NCI-H2029 (cell line): ENCODE results near the gene RCBTB1.
"Not testable (repeated sequence)": the region's sequence is repeated elsewhere in the genome, so short reads cannot be mapped to it uniquely, and the experiment has no call there.

Experiments
- DNase-seq: peaks from one replicate; lab custom pipeline; 2025; lab: John Stamatoyannopoulos, UW

Gene RCBTB1

DNA sequence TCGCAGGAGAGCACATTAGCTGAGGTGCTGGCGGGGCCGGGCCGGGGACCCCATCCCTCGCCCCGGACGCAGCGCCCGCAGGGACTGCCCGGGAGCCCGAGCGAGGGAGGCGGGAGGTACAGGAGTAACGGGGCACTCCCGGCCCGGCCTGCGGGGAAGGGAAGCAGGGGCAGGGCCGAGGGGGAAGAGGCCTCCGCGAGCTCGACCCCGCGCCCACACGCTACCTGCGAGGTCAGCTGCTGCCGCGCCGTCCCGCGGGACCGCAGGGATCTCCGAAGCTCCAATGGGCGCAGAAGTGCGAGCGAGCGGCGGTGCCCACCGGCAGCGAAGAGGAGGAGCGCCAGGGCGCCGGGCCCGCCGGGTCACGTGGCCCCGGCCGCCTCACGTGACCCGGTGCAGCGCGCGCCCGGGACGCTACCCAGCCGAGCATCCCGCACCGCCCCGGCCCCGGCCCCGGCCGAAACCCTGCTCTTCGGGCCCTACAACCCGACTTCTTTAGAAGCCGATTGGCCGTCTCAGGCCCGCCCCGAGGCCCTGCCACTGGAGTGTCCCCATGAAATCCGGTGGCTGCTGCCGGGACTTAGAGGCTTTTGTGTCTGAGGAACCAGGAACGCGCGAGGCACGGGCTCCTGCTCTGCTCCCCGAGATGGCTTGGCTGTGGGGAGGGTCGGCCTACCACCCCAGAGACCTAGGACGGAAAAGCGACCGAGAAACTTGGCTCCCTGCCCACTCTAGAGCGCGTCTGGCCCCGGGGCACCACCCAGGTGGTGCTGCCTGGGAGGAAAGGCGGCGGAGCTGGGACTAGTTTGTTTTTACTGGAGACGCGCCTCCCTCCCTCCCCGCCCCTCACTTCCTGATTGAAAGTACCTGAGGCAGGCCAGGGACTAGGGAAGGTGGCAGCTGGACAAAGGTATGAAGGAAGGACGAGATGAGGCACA lies at the start of gene RCBTB1:
TSS of gene RCBTB1 (minus strand) at position 339 of the 938 bp plus-strand sequence. CDS start 18,279 bp downstream, outside the sequence.
- DNase-seq = peak; percentile 16

DNA sequence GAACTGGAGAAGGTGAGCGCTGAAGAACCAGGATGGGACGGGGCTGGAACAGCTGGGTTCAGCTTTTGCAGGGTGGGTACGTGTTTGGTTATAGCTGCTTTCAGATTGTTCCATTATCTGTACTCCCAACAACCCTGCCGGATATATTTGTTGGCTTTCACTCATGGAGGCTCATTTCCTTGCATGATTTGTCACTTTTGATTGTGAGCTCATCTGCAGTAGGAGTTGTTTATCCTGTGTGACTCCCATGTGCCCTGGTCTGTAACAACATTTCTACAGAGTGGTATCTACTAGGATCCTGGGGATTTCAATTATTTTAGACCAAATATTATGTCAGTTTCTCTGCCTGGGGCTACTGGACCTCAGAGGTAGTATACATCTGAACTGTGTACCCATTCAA lies 48.4 kb upstream of the RCBTB1 start:
- DNase-seq = no peak

DNA sequence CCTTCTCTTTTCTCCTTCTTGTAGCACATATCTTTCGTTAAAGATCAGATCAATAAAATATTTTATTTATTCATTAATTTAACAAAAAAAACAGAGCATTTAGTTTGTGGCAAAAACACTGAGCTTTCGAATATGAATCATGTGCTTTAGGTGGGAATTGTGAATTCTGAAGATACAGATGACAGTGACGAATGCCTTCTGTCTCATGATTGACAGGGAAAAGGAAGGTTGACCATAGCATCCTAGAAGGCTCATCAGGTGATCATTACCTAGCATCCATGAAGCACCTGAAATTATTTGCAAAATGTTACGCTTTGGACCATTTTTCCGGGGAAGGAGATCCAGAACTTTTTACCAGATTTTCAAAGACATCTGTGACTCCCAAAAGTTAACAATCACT lies 46.8 kb upstream of the RCBTB1 start:
- no peak for DNase-seq

DNA sequence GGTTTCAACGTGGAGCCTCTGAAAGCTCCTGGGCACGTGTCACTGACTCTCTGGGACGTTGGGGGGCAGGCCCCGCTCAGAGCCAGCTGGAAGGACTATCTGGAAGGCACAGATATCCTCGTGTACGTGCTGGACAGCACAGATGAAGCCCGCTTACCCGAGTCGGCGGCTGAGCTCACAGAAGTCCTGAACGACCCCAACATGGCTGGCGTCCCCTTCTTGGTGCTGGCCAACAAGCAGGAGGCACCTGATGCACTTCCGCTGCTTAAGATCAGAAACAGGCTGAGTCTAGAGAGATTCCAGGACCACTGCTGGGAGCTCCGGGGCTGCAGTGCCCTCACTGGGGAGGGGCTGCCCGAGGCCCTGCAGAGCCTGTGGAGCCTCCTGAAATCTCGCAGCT lies 45.2 kb upstream of the RCBTB1 start:
- DNase-seq = no peak

DNA sequence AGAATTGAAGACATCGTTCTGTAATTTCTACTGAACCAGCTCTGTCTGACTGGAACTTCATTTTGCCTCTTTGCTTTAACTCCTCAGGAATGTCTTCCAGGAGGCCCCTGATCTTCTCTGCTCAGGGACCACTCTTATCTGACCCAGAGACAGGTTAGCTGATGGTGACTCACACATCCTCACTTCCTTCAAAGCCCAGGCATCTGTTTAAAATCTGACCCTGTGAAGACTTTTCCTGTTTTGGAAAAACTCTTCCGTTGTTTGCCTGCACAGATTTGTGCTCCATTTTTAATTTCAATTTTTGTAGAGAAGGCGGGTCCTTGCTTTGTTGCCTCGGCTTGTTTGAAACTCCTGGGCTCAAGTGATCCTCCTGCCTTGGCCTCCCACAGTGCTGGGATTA lies 44.6 kb upstream of the RCBTB1 start:
- no peak for DNase-seq

DNA sequence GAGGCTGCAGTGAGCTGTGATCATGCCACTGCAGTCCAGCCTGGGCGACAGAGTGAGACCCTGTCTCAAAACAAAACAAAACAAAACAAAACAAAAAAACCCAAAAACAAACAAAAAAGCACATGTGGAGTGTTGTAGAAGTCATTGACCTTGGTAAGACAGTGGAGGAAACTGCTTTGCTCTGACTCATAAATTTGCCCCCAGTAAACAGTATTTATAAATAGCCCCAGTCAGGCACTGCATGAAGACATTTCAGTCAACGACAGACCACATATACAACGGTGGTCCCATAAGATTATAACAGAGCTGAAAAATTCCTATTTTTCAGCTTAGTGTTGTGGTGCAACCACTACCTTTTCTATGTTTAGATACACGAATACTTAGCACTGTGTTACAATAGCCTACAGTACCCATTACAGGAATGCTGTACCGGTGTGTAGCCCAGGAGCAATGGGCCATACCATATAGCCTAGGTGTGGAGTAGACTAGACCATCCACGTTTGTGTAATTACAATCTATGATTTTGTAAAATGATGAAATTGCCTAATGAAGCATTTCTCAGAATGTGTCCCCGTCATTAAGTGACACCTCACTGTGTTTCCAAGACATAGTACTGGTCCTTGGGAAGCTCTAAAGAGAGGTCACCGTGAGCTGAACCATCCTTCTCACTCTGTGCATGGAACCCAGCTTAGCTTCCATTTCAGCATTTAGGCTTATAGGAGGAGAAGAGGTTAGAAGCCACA lies 44.0 kb upstream of the RCBTB1 start:
- DNase-seq = no peak

DNA sequence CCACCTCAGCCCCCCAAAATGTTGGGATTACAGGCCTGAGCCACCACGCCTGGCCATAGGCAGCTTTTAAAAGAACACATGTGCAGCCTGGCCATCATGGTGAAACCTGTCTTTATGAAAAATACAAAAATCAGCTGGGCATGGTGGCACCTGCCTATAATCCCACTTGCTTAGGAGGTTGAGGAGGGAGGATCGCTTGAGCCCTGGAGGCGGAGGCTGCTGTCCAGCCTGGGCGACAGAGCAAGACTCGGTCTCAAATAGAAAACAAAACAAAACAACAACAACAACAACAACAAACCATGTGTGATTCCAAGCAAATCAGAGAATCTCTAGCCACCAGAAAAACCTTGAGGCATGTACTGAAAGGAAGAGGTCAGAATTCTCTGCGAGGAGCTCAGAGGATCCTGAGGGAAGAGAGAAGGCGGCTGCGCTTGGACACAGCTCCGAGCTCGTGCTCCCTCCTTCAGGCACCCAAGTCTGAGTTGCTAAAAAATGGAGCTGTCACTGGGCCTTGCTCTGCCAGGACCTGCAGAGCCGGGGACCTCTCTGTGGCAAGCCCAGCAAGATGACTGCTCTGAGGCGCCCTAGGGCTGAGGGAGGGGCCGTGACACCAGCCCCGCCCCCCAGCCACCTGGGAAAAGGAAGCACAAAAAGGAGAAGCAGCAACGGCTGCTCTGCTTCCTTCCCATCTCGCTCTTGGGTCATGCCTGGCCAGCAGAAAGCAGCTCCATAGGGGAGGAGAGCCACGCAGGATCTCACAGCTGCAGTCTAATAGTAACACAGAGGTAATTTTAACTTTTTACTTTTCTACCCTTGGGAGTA lies 42.7 kb upstream of the RCBTB1 start, which contains the start of gene ARL11:
TSS of gene ARL11 (plus strand) at position 677 of the 822 bp plus-strand sequence. CDS start 1,941 bp downstream, outside the sequence.
- no peak for DNase-seq

DNA sequence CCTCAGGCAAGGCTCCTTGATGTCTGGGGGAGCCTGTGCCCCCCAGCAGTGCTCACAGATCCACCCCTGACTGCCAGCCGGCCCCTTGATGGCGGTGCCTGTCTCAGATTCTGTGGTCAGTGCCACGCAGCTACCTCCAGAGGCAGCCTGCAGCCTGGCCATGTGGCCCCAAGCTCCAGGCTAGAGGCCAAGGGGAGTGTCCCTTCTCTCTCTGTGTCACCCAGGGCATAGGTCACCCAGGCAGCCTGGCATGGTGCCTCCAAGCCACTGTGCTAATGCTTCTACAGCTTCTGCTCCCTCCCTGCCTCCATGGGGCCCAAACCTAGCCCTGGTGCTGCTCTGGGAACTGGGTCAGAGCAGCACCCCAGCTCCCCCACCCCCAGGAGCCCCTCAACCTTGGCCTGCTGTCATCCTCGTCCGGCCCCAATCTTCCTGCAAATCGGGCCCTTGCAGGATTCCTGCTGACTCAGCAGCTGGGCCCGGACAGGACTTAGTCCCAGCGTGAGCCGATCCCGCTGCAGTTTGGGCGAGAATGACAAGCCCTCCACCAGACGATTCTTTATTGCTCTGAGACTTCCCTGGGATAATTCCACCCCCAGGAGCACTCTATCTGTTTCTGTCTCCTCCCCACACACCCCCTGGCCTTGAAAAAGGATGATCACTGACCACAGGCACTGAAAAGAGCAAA lies 40.2 kb upstream of the RCBTB1 start:
- no peak for DNase-seq

DNA sequence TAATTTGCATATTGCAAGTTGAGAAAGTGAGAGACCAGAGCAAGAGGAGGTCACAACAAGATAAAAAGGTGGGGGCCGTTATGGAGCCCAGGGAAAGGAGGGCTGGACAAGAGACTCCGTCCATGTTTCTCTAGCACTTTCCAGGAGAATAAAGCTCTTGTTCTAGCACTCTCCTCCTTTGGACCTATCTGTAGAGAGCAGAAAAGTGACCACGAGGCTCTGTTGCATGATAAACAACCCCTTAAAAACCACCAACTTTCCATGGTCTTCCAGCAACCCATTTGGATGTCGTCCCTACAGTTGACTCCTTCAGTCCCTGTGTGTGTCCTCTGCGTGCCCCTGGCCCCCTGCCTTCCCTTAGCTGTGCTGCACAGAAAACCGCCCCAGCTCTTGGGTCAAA lies 38.9 kb upstream of the RCBTB1 start:
- no peak for DNase-seq

DNA sequence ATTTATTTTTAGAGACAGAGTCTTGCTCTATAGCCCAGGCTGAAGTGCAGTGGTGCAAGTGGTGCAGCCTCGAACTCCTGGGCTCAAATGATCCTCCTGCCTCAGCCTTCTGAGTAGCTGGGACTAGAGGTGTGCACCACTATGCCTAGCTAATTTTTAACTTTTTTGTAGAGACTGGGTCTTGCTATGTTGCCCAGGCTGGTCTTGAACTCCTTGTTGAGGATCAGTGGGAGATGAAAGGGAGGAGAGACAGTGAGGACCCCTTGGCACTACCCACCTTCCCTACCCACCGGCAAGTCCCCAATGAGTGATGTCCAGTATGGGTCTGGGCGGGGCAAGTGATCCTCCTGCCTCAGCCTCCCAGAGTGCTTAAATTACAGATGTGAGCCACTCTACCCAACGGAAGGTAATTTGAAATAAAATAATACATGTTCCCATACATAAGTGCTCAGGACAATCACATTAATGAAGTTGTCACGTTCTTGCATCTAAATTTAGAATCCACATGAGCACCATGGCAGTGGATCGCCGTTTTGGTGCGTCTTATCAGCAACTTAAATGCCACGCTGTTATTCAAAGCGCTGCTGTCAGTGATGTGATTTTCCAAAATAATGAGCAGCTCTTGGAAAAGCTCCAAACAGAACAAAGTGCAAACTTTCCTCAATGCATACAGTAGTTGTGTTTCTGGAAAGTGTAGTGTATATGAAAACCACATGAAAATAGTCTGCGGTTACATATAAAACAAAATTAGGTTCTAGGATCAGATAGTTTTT lies 37.0 kb upstream of the RCBTB1 start:
- DNase-seq = no peak

DNA sequence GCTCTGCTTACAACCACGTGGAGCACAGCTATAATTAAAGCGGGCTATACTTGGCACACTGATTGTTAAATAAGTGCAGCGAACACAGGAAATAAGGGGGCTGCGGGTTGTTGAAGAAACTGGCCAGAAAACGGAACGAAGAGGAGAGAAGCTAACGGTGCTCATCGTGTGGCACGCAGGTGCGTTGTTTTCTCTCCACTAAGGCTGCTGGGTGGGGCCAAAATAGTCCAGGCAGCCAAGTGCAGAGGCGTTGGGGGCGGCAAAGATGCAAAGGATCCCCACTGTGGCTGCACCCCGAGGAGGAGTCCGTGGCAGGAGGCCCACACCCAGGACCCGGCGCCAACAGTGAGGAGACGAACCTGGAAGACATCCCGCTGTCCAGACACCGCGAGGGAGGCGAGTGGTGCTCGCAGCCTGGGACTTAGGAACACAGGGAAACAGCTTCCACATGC lies 34.8 kb upstream of the RCBTB1 start:
- DNase-seq = no peak

DNA sequence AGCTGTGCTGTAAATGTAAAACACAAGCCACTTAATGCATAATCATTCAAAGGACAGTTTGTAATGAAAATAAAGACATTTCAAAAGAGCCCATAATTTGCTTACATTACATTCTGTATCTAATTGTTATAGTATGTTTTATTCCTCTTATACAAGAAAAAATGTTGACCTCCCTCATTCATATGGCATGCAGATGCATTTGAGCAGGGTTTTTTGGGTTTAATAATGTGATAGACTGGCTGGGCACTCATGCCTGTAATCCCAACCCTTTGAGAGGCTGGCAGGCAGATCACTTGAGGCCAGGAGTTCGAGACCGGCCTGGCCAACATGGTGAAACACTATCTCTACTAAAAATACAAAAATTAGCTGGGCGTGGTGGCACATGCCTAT lies 31.3 kb upstream of the RCBTB1 start:
- no peak for DNase-seq

DNA sequence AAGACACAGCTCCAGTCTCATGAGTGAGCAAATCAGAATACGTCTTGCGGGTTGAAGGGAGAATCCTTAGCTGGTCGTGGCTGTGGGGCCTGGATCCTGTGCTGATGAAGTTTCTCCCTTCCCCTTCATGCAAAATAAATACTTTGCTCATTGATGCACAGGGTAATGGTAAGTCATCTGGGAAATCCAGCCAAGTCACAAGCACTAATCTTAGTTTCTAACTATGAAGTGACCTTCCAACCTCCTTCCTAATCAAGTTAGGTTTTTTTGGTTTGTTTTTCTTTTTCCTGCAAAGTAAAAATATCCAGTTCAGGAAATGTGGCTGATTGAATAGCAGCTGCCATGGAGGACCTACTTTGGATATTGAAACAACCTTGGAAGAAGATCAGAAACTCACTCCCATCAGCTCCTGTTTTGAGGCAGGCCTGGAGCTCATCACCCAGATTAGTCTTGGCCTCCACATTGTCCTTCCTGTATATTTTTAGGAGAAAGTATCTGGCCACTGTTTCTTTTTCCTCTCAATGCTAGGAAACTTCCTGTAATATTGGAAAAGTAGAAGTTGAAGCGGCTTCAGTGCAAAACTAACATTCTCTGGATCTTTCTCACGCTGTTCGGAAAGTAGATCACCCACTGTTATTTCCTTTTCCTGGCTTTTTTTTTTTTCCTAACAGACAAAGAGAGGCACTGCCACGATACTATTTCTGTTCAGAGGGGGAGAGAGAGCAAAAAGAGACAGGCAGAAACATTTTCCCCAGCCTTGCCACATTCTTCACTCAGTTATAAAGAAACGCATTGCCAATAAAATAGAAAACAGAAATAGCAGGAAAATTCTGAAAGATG lies 30.7 kb upstream of the RCBTB1 start:
- DNase-seq = no peak

DNA sequence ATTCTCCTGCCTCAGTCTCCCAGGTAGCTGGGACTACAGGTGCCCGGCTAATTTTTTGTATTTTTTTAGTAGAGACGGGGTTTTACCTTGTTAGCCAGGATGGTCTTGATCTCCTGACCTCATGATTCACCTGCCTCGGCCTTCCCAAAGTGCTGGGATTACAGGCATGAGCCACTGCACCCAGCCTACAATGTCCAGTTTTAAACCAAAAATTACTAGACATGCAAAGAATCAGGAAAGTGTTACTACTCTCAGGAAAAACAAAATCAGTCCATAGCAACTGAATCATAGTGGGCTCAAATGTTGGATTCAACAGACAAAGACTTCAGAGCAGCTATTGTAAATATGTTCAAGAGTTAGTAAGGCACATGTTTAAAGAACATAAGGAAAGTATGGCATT lies 26.7 kb upstream of the RCBTB1 start:
- DNase-seq = not testable (repeated sequence)

DNA sequence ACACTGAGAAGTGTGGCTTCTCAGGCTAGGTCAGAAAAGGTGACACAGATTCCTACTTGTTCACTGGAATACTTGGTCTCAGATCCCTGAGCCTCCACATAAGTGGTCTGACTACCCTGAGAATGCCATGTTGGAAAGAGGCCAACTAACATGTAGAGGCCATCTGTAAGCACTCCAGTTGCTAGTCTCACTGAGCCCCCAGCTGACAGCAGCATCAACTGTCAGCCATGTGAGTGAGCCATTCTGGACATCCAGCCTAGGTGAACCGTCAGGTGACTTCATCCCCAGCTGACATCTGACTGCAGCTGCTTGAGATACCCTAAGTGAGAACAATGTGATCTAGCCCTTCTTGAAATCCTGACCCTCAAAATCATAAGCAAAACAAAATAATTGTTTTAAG lies 24.8 kb upstream of the RCBTB1 start:
- peak; percentile 31 for DNase-seq

DNA sequence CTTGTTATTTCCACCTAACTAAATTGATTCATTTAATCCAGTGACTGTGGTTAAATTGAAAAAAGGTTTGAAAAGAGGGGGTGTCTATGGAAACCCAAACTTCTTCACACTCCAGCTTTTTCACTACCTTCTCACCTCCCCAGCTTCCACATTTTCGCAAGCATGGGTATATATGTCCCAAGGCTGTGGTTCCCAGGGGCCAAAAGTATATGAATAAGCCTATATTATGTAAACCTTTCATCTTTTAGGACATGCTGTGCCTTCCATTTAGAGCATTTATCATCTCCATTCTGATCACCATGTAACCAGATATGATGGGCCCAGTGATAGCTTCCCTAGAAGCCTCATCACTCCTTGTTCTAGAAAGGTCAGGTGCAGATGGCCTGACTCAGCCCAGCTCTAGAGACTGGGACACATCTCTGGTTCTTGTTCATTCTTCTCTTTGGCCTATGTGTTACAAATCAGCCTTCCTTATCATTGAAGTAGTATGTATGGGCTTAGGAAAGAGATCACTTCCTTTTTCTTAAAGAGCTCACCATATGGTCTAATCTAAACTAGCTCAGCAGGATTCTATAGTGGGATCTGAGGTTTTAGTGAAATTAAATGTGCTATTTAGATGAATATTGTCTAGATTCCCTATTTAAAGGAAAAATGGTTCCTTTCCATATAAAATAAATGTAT lies 23.4 kb upstream of the RCBTB1 start:
- DNase-seq = no peak

DNA sequence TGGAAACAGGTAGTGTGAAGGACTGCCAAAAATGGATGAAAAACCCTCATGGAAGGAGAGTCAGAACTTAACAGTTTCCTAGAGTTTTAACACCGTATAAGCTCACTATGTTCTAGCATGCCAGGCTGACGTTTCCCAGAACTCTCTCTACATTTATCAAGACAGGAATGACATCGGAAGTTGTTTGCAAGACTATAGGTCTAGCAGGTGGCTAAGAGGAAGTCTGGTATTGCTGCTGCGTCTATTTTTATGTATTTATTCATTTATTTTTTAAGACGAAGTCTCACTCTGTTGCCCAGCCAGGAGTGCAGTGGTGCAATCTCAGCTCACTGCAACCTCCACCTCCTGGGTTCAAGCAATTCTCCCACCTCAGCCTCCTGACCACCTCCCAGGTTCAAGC lies 22.4 kb upstream of the RCBTB1 start:
- DNase-seq = no peak

DNA sequence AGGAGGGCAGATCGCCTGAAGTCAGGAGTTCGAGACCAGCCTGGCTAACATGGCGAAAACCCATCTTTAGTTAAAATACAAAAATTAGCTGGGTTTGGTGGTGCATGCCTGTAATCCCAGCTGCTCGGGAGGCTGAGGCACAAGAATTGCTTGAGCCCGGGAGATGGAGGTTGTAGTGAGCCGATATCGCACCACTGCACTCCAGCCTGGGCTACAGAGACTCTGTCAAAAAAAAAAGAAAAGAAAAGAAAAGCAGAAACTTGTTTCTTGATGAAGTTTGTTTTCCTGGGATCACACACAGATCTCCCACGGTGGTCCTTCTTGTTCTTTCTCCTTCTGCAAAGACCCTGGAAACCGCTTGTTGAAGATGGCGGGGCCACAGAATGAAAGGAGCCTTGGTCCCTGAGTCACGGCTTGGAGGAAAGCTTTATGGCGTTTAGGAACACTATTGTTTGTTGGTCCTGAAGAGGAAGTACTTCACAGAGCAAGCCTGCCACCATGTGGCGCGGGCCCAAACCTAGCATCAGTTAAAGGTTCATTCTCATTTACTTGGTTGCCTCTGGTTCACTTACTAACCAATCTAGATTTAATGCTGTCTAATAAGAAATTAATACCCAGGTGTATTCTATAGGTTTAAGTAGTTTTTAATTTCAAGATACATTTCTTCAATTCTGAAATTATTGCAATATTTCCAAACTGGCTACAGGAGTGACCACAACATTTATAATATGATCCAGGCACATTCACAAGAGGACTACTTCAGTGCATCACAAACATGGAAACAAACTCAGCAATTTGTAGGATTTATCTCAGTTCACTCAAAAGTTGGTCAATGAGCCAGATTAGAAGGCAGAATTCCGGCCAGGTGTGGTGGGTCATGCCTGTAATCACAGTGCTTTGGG lies 21.6 kb upstream of the RCBTB1 start:
- DNase-seq = peak; percentile 48
